ENCODE results near the gene PLCH2. TPM values are rescaled to one million over a fixed set of nuclear protein-coding genes. Genes with fewer than 3 reads are reported as not detected.

PLCH2 gene, protein sequence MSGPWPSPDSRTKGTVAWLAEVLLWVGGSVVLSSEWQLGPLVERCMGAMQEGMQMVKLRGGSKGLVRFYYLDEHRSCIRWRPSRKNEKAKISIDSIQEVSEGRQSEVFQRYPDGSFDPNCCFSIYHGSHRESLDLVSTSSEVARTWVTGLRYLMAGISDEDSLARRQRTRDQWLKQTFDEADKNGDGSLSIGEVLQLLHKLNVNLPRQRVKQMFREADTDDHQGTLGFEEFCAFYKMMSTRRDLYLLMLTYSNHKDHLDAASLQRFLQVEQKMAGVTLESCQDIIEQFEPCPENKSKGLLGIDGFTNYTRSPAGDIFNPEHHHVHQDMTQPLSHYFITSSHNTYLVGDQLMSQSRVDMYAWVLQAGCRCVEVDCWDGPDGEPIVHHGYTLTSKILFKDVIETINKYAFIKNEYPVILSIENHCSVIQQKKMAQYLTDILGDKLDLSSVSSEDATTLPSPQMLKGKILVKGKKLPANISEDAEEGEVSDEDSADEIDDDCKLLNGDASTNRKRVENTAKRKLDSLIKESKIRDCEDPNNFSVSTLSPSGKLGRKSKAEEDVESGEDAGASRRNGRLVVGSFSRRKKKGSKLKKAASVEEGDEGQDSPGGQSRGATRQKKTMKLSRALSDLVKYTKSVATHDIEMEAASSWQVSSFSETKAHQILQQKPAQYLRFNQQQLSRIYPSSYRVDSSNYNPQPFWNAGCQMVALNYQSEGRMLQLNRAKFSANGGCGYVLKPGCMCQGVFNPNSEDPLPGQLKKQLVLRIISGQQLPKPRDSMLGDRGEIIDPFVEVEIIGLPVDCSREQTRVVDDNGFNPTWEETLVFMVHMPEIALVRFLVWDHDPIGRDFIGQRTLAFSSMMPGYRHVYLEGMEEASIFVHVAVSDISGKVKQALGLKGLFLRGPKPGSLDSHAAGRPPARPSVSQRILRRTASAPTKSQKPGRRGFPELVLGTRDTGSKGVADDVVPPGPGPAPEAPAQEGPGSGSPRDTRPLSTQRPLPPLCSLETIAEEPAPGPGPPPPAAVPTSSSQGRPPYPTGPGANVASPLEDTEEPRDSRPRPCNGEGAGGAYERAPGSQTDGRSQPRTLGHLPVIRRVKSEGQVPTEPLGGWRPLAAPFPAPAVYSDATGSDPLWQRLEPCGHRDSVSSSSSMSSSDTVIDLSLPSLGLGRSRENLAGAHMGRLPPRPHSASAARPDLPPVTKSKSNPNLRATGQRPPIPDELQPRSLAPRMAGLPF (N-terminal part only)
- under 0.01 and 0.06 TPM in 2 replicates for total RNA-seq

DNA sequence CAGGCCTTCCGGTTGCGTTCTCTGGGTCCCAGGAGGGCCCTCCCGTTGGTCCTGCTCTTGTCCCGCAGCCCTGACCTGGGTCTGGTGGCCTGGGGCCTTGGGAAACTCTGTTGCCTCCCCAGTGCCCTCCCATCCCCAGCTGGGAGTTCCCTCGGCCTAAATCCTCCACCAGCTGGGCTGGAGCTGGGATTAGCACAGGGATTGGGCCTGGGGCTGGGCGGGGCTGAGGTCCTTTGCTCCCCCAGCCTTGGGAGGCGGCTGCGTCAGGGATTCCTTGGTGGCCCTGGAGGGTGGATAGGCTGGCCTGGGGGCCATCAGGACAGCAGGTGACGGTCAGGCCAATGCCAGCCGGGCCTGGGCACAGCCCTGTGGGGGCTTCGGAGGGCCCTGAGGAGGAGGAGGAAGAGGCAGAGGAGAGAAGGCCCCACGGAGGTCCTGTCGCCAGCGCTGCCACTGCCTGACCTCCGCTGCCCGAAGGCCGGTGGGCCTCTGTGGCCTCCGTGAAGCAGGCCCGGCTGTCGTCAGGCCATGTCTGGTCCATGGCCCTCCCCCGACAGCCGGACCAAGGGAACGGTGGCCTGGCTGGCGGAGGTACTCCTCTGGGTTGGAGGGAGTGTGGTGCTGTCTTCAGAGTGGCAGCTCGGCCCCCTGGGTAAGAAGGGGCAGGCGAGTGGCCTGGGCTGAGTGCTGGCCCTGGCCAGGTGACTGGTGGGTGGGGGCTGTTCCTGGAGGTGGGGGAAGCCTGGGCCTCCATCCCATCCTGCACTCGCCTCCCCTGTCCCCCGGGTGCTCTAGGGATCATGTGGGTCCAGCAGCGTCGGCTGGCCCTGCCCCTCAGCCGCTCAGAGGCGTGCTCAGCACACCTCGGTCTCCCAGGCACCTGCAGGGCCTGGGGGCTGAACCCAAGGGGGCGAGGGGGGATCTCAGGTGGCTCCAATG, at the start of gene PLCH2:
PLCH2 (plus strand) TSS at position 229 of the 939 bp plus-strand sequence; CDS start at position 529, 300 bp downstream.

DNA sequence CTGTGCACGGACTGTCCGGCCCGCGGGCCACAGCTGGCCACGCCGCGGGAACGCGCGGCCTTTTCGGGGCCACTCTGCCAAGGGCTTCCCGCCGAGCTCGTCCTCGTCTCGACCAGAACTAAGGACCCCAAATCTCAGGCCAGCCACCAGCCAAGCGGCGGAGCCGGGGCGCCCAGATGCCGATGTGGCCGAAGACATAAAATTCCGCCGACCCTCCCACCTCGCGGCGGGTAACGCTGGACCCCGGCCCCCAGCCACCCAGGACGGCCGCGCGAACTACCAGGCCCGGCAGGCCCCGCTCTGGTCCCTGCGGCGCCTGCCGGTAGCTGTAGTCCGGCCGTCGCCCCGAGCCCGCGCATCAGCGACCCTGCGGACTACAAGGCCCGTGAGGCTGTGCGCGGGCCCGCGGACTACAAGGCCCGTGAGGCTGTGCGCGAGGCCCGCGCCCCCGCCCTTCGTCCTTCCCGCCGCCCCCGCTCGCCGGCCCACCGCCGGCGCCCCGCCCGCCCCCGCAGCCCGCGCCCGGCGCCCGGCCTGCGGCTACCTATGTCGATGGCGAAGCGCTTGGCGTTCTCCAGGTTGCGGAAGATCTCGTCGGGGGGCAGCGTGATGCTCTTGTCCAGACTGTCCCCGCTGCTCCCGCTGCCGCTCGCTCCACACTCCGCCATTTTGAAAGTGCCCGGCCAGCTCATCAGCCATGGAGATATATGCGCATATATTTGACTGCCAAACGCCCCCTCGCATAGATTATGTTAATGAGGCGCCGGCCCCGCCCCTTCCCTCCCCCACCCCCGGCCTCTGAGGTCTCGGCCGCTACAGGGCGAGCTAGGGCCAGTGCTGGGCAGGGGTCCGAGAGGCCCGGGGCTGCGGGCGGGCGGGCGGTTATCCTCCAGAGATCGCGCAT, 50.1 kb downstream of the PLCH2 start, which contains the start of gene PANK4:
PANK4 (minus strand) TSS at position 677 of the 904 bp plus-strand sequence; CDS start at position 668, 9 bp downstream.

DNA sequence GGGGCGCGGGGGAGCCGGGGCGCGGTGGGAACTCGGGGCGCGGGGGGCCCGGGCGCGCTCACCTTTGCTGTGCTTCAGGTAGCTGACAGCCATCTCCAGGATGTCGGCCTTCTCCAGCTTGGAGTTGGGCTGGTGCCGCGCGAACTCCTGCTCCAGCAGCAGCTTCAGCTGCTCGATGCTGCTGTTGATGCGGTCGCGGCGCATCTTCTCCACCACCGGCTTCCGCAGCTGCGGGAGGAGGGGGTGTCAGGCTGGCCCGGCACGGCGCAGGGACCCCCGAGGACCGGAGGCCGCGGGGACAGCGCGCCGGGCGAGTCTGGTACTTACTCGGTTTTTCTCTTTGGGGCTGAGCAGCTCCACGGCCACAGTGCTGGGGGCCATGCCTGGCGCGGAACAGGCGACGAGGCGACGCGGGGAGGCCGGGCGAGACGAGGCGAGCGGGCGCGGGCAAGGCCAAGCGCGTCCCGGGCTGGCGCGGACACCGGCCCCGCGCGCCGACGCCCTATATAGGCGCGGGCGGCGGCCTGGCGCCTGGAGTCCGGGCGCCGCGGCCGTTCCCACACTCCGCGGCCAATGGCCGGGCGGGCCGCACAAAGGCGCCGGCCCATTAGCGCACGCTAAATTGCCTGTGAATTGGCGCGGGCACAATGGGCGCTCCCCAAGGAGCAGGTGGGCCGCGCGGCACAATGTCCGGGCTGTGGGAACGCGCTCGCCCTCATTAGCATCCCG, 53.9 kb downstream of the PLCH2 start, which contains the start of gene HES5:
HES5 (minus strand) TSS at position 480 of the 729 bp plus-strand sequence; CDS start at position 381, 99 bp downstream.

Other genes starting within 250 kb of the PLCH2 start
- gene SKI, start 248.0 kb upstream of the PLCH2 start, total RNA-seq: 15.5 and 28.3 TPM in 2 replicates
- 2.8 and 10.6 TPM in 2 replicates for gene MORN1, start 84.7 kb upstream of the PLCH2 start, total RNA-seq
- gene RER1, start 84.4 kb upstream of the PLCH2 start, total RNA-seq: 48.4 and 98.9 TPM in 2 replicates
- gene PEX10, start 63.7 kb upstream of the PLCH2 start, total RNA-seq: 24.4 and 32.2 TPM in 2 replicates
- 19.3 and 29.8 TPM in 2 replicates for gene PANK4, start 50.3 kb downstream of the PLCH2 start, total RNA-seq
- under 0.01 TPM in 1 of 2 replicates, not detected in the other for gene HES5, start 54.0 kb downstream of the PLCH2 start, total RNA-seq
- gene TNFRSF14, start 80.1 kb downstream of the PLCH2 start, total RNA-seq: 61.0 and 85.8 TPM in 2 replicates
- 29.0 and 70.7 TPM in 2 replicates for gene PRXL2B, start 110.5 kb downstream of the PLCH2 start, total RNA-seq
- 1.6 TPM in 2 replicates for gene MMEL1, start 156.7 kb downstream of the PLCH2 start, total RNA-seq